OCI-LY7 (cell line): ENCODE results near the gene SLC26A8. TPM values are rescaled to one million over a fixed set of nuclear protein-coding genes. Genes with fewer than 3 reads are reported as not detected.
"Not testable (repeated sequence)": the region's sequence is repeated elsewhere in the genome, so short reads cannot be mapped to it uniquely, and the experiment has no call there.

Experiments
- BruUV-seq: library from RNA; stranded (reverse); fragments of 400-500 nt; replicated peaks from 2 replicates; lab custom pipeline; 2021; lab: Mats Ljungman, UMichigan
- CTCF ChIA-PET: fragments of 300-600 bp; sonication (Branson Sonifier 250); formaldehyde crosslinking; loops from one replicate; lab custom pipeline; 2022; ENCODE audit warnings: antibody characterized with exemption; ENCODE audit not compliant: unreplicated experiment; lab: Charles Lee
- POLR2A ChIA-PET: fragments of 300-600 bp; sonication (Branson Sonifier 250); formaldehyde crosslinking; loops from one replicate; lab custom pipeline; 2022; ENCODE audit warnings: antibody characterized with exemption; lab: Charles Lee
- DNase-seq: peaks from one replicate; pipeline ENCODE4 v3.0.0-alpha.2; 2015; ENCODE audit warnings: low spot score
- H2AFZ ChIP-seq: fragments of 200-600 bp; sonication (generic), shearing (Covaris generic); 2 replicates; pipeline ENCODE4 v1.6.1; 2014; ENCODE audit warnings: mild to moderate bottlenecking, antibody characterized with exemption, low read length, moderate library complexity
- H3K27ac ChIP-seq: fragments of 200-600 bp; sonication (generic); 2 replicates; pipeline ENCODE4 v1.5.1; 2014; ENCODE audit warnings: mixed run types, low read depth, mild to moderate bottlenecking, moderate library complexity, low read length, inconsistent platforms; ENCODE audit not compliant: poor library complexity, severe bottlenecking
- H3K36me3 ChIP-seq: fragments of 200-600 bp; sonication (generic); 2 replicates; pipeline ENCODE4 v1.6.1; 2014; ENCODE audit warnings: mild to moderate bottlenecking, antibody characterized with exemption, low read length, moderate library complexity, mixed read lengths; ENCODE audit not compliant: insufficient read depth
- H3K4me1 ChIP-seq: fragments of 200-600 bp; sonication (generic); 2 replicates; pipeline ENCODE4 v1.5.1; 2014; ENCODE audit warnings: mild to moderate bottlenecking, low read length; ENCODE audit not compliant: insufficient read depth, poor library complexity, severe bottlenecking
- H3K4me2 ChIP-seq: fragments of 200-600 bp; sonication (generic); 2 replicates; pipeline ENCODE4 v1.6.1; 2014; ENCODE audit warnings: mild to moderate bottlenecking, low read length
- H3K4me3 ChIP-seq: fragments of 200-600 bp; sonication (generic); 2 replicates; pipeline ENCODE4 v1.5.1; 2014; ENCODE audit warnings: mild to moderate bottlenecking, low read depth, low read length; ENCODE audit not compliant: poor library complexity, severe bottlenecking
- H3K79me2 ChIP-seq: fragments of 200-600 bp; sonication (generic); 2 replicates; pipeline ENCODE4 v1.6.1; 2016; ENCODE audit warnings: low read depth, mild to moderate bottlenecking, low read length, moderate library complexity, mixed read lengths; ENCODE audit not compliant: insufficient read depth
- H3K9me2 ChIP-seq: fragments of 200-600 bp; sonication (generic); 2 replicates; pipeline ENCODE4 v1.6.1; 2016; ENCODE audit warnings: mild to moderate bottlenecking, low read length, mixed read lengths; ENCODE audit not compliant: insufficient read depth
- H3K9me3 ChIP-seq: fragments of 200-600 bp; sonication (generic); 2 replicates; pipeline ENCODE4 v1.6.1; 2014; ENCODE audit warnings: mild to moderate bottlenecking, mixed run types, low read length, mixed read lengths
- H4K20me1 ChIP-seq: fragments of 200-600 bp; sonication (generic); 2 replicates; pipeline ENCODE4 v1.6.1; 2014; ENCODE audit warnings: mild to moderate bottlenecking, antibody characterized with exemption, low read length, moderate library complexity, mixed read lengths; ENCODE audit not compliant: insufficient read depth
- EZH2phosphoT487 ChIP-seq: fragments of 200-600 bp; sonication (generic); IDR thresholded peaks from 2 replicates; pipeline ENCODE4 v1.6.1; 2018; ENCODE audit warnings: low read depth, borderline replicate concordance, mild to moderate bottlenecking, mixed run types, antibody characterized with exemption, low read length, moderate library complexity, mixed read lengths
- intact Hi-C: fragments of 100-400 bp; cut with micrococcal nuclease; formaldehyde crosslinking; loops from one replicate; pipeline ENCODE4 v1.10.0; 2022; ENCODE audit not compliant: unreplicated experiment
- total RNA-seq, 2 experiments: library from RNA; depleted of rRNA in 1 of 2; stranded (reverse); fragments of >200 nt in 1 of 2; shearing (Covaris generic) in 1 of 2; gene quantifications; 2 replicates each; pipeline ENCODE4 v1.2.3, GENCODE V29; 2014 to 2022
- TF ChIP-seq, protein P1 (sequence below): fragments of 200-600 bp; sonication (generic); conservative IDR thresholded peaks from 2 replicates; pipeline ENCODE4 v1.5.1; 2014; ENCODE audit warnings: mild to moderate bottlenecking, antibody characterized with exemption, low read length, moderate library complexity, mixed read lengths

The SLC26A8 gene
- total RNA-seq, 2 experiments from 2014 or later = not detected

DNA sequence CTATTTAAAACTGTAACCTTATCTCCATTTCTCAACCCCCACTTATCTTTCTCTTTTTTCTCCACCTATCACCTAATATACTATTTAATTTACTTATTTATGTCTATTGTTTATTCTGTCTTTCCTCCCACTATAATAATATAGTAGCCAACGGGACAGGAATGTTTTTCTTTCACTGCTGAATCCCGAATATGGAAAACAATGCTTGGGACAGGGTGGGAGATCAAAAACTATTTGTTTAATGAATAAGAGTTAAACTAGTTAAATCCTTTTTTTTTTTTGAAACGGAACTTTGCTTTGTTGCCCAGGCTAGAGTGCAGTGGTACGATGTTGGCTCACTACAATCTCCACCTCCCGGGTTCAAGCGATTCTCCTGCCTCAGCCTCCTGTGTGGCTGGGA, 109.9 kb downstream of the SLC26A8 start:
- POLR2A ChIA-PET = no interaction called here
- no peak overlapping the region for H3K4me3 ChIP-seq
- peaks cover 77% of the 10 kb centered on the region for H3K79me2 ChIP-seq
- H3K4me1 ChIP-seq = peaks cover 20% of the 10 kb centered on the region
- H3K27ac ChIP-seq = no peak overlapping the region
- no peak overlapping the region for H2AFZ ChIP-seq
- TF ChIP-seq, protein P1, sequence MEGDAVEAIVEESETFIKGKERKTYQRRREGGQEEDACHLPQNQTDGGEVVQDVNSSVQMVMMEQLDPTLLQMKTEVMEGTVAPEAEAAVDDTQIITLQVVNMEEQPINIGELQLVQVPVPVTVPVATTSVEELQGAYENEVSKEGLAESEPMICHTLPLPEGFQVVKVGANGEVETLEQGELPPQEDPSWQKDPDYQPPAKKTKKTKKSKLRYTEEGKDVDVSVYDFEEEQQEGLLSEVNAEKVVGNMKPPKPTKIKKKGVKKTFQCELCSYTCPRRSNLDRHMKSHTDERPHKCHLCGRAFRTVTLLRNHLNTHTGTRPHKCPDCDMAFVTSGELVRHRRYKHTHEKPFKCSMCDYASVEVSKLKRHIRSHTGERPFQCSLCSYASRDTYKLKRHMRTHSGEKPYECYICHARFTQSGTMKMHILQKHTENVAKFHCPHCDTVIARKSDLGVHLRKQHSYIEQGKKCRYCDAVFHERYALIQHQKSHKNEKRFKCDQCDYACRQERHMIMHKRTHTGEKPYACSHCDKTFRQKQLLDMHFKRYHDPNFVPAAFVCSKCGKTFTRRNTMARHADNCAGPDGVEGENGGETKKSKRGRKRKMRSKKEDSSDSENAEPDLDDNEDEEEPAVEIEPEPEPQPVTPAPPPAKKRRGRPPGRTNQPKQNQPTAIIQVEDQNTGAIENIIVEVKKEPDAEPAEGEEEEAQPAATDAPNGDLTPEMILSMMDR = no peak
- TF ChIP-seq EZH2phosphoT487 = no peak
- no peaks in the 10 kb centered on the region for H3K9me2 ChIP-seq
- DNase-seq = no peak
- peaks cover 18% of the 10 kb centered on the region for H3K9me3 ChIP-seq
- no peak overlapping the region for H3K4me2 ChIP-seq
- intact Hi-C loops = no loop called here
- CTCF ChIA-PET = no interaction called here
- peaks cover 81% of the 10 kb centered on the region for H3K36me3 ChIP-seq
- peaks cover 24% of the 10 kb centered on the region for H4K20me1 ChIP-seq
- no TSS peak for BruUV-seq

DNA sequence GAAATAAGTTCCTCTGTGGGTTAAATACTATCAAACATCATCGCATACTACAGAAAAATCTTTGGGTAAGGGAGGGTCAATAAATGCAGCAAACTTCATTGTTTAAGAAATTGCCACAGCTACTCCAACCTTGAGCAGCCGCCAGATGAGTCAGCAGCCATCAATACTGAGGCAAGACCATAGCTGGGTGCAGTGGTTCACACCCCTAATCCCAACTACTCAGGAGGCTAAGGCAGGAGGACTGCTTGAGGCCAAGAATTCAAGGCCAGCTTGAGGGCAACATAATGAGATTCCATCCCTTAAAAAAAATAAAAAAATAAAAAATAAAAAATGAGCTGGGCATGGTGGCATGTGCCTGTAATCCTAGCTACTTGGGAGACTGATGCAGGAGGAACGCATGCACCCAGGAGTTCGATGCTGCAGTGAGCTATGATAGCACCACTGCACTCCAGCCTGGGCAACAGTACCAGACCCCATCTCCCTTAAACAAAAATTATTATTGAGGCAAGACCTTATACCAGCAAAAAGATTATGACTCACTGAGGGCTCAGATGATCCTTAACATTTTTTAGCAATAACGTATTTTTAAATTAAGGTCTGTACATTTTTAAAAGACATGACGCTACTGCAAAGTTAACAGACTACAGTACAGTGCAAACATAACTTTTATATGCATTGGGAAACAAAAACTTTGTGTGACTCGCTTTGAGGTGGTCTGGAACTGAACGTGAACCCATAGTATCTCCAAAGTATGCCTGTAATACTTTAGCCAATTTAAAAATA, 112.4 kb downstream of the SLC26A8 start:
- no TSS peak for BruUV-seq

DNA sequence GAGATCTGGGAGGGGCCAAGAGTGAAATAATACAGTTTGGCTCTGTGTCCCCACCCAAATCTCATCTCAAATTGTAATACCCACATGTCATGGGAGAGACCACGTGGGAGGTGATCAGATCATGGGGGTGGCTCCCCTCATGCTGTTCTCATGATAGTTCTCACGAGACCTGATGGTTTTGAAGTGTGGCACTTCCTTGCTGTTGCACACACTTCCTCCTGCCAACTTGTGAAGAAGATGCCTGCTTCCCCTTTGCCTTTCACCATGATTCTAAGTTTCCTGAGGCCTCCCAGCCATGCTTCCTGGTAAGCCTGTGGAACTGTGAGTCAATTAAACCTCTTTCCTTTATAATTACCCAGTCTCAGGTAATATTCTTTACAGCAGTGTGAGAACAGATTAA, 114.9 kb downstream of the SLC26A8 start:
- POLR2A ChIA-PET, H4K20me1 ChIP-seq, H3K9me2 ChIP-seq, BruUV-seq, intact Hi-C loops, H2AFZ ChIP-seq, H3K27ac ChIP-seq, H3K4me3 ChIP-seq, CTCF ChIA-PET, H3K4me2 ChIP-seq, DNase-seq, H3K4me1 ChIP-seq: not testable (repeated sequence)
- H3K36me3 ChIP-seq = peaks cover 98% of the 10 kb centered on the region
- peaks cover 74% of the 10 kb centered on the region for H3K79me2 ChIP-seq
- H3K9me3 ChIP-seq = peaks cover 37% of the 10 kb centered on the region

More for the DNA sequence above, 112.4 kb downstream of the SLC26A8 start:
- peaks cover 37% of the 10 kb centered on the region for H3K9me3 ChIP-seq
- TF ChIP-seq, protein P1 = no peak
- no peak for TF ChIP-seq EZH2phosphoT487
- no peaks in the 10 kb centered on the region for H3K9me2 ChIP-seq
- H3K36me3 ChIP-seq = peaks cover 95% of the 10 kb centered on the region
- CTCF ChIA-PET = no interaction called here
- no peak for DNase-seq
- no peak overlapping the region for H3K4me3 ChIP-seq
- H4K20me1 ChIP-seq = 0 out of 2 replicates have a peak, but pooled peaks cover under 1% of the 10 kb centered on the region
- H3K27ac ChIP-seq = no peak overlapping the region
- no peak overlapping the region for H2AFZ ChIP-seq
- H3K4me1 ChIP-seq = peaks cover under 1% of the 10 kb centered on the region
- intact Hi-C loops = no loop called here
- H3K4me2 ChIP-seq = no peak overlapping the region
- peaks cover 69% of the 10 kb centered on the region for H3K79me2 ChIP-seq
- POLR2A ChIA-PET = interaction anchor here (1.9 kb wide), 1 partner anchor 10 kb away, joined by 6 read pairs; no protein-coding TSS in a partner anchor

DNA sequence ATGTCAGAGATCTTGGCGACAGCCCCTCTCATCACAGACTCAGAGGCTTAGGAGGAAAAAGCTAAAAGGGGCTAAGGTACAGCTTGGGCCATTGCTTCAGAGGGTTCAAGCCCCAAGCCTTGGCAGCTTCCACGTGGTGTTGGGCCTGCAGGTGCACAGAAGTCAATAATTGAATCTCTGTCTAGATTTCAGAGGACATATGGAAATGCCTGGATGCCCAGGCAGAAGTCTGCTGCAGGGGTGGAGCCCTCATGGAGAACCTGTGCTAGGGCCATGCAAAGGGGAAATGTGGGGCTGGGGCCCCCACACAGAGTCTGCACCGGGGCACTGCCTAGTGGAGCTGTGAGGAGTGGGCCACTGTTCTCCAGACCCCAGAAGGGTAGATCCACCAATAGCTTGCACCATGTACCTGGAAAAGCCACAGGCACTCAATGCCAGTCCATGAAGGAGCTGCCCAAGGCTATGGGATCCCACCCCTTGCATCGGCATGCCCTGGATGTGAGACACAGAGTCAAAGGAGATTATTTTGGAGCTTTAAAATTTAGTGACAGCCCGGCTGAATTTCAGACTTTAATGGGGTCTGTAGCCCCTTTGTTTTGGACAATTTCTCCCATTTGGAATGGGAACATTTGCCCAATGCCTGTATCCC, 115.6 kb downstream of the SLC26A8 start:
- H3K4me2 ChIP-seq, POLR2A ChIA-PET, H2AFZ ChIP-seq, H3K4me1 ChIP-seq, H3K27ac ChIP-seq, BruUV-seq, intact Hi-C loops, CTCF ChIA-PET, H3K9me2 ChIP-seq, H3K4me3 ChIP-seq, DNase-seq, H4K20me1 ChIP-seq: not testable (repeated sequence)
- peaks cover 98% of the 10 kb centered on the region for H3K36me3 ChIP-seq
- peaks cover 74% of the 10 kb centered on the region for H3K79me2 ChIP-seq
- H3K9me3 ChIP-seq = peaks cover 37% of the 10 kb centered on the region
